ENCODE results near the gene CUL5.

The CUL5 gene

DNA sequence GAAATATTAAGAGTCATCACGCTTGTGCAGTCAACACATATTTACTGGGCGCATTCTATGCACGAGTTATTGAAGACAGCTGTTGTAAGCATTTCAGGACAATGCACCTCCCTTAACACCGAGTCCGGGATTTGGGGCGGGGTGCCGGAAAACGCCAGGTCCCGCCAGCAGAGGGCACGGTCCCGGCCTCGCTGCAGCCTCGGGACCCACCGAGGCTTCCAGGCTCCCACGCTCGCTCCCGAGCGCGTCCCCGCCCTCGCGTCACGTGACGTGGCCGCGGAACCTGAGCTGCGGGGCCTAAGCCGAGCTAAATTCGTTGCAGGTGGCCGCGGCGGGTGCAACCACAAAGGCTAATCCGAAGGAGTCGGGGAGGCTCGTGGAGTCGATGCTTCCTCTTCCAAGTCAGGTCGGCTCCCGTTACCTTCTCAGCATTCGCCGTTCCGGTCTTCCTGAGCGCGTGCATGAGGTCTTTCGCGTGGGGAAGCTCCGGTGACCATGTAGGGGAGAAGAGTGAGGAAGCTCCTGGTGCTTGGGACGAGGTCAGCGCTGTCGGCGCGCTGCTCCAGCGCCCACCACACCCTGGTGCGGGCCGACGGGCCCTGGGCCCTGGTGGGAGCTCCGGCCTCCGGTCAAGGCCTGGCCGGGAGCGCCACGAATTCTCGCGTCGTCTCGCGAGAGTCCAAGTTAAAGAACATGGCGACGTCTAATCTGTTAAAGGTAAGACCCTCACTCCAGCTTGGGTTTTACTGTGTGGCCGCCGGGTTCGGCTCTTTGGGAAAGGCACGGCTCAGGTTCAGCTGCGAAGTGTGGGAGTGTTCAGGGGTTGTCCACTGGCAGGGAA is at the start of gene CUL5:
Gene CUL5, plus strand, starts transcription at position 243 of the 841 bp plus-strand sequence. Its CDS starts 451 bp downstream, at position 694.
- peak; percentile 84 for DNase-seq (ENCODE audit: low read depth)

DNA sequence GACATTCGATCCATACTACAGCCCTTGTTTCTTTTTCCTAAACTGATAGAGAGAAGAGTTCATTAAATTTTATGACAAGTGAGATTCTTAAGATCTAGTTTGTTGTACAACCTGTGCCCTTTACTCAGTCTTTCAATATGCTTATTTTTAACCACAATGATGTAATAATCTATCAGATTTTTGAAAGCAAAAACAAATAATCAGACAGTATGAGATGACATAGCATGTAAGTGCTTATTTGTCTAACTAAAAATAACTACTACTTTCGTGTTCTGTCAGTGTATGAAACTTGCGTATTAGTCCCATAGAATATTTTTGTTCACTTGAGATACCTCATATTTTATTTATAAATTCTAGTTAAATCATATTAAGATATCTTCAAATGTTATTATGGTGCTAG is 47.2 kb upstream of the CUL5 start:
- no peak for DNase-seq (ENCODE audit: low read depth)

DNA sequence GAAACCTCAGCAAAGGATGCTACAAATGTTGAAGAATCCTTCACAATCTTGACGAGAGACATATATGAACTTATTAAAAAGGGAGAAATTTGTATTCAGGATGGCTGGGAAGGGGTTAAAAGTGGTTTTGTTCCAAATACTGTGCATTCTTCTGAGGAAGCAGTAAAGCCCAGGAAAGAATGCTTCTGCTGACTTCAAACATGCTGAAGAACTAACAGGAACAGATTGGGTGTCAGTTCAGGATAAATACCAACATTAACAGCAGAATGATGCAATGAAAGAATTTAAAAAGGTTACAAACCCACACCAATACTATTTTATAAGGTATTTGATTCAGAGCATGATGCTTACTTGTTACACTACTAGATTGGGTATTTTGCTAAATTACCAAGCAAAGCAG is 46.5 kb upstream of the CUL5 start:
- DNase-seq (ENCODE audit: low read depth) = no peak

DNA sequence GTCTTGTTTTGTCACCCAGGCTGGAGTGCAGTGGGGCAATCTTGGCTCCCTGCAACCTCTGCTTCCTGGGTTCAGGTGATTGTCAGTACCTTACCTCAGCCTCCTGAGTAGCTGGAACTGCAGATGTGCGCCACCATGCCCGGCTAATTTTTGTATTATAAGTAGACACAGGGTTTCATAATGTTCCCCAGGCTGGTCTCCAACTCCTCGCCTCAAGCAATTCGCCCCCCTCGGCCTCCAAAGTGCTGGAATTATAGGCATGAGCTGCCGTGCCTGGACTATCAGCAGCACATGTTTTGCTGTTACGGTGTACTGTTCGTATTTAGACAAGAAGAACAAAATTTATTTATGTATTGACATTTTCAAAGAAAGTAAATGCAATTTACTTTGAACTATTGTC is 45.6 kb upstream of the CUL5 start:
- no peak for DNase-seq (ENCODE audit: low read depth)

DNA sequence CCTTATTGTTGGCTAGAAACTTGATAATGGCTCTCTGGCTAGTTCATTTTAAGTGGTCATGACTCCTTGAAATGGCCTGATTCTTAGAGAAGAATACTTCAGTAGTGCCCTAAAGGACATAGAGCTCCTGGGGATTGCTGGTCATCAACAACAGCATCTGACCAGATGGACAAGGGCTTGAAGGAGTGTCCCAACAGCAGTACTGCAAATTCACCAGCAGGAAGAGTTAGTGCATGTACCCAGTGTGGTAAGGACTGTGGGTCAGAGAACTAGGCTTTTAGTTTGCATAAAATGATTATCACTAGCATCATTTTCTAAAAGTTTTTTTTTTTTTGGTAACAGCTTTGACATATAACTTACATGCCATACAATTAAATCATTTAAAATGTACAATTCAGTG is 39.5 kb upstream of the CUL5 start:
- DNase-seq (ENCODE audit: low read depth) = no peak

DNA sequence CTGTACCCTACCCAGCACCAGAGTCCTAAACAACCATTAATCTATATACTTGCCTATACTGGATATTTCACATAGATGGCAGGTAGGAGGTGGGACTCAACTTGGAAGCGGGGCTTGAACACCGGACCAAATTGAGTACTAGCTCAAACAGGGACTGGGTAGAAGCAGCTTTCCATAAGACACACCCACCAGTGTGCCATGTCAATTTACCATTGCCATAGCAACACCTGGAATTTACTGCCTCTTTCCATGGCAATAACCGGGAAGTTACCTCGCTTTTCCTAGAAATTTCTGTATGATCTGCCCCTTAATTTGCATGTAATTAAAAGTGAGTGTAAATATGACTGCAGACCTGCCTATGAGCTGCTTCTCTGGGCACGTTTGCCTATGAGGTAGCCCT is 38.6 kb upstream of the CUL5 start:
- no peak for DNase-seq (ENCODE audit: low read depth)

DNA sequence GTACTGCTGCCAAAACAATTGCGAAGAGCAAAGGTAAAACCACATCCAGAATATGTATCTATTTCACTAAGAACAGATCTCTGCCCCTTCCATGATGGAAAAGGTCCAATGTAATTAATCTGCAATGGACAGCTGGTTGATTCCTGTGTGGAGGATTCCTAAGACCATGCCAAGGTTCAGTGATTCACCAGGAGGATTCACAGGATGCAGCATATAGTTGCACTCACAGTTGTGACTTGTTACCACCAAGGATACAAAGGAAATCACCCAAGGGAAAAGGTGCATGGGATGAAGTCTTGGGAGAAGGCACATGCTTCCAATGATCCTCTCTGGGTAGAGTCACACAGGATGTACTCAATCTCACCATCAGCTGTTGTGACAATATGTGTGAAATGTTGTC is 35.1 kb upstream of the CUL5 start:
- DNase-seq (ENCODE audit: low read depth) = no peak

DNA sequence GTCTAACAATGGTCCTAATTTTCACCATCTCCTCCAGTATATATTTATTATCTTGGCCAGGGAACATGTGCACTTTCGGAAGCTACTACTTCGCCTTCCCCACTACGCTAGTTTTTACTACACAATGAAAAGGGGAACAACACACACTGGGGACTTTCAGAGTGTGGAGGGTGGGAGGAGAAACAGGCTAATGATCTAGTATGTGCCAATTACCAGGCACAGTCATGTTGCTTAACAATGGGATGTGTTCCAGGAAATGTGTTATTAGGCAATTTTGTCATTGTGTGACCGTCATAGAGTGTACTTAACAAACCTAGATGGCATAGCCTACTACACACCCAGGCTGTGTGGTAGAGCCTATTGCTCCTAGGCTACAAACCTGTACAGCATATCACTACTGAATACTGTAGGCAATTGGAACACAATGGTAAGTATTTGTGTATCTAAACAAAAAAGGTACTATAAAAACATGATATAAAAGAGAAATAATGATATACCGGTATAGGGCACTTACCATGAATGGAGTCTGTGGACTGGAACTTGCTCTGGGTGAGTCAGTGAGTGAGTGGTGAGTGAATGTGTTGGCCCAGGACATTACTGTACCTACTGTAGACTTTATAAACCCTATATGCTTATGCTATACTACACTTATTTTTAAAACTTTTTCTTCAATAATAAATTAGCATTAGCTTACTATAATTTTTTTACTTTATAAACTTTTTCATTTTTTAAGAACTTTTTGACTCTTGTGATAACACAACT is 20.1 kb upstream of the CUL5 start:
- DNase-seq (ENCODE audit: low read depth) = no peak

DNA sequence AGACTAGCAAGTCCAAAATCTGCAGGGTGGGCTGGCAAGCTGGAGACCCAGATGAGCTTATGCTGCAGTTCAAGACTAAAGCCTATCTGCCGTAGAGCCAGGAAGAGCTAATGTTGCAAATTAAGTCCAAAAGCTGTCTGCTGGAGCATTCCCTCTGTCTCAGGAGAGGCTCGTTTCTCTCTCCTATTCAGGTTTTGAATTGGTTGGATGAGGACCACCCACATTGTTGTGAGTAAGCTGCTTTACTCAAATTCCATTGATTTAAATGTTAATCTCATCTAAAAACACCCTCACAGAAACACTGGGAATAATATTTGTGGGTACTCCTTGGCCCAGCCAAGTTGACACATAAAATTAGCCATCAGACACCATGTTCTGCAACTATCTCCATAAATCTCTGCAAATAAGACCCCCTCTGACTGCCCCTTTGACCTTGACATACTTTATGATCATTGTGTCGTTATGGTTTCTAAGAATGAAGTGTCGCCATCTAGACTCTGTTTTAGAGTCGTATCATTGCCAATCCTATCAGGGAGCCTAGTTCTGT is 16.8 kb upstream of the CUL5 start:
- DNase-seq (ENCODE audit: low read depth) = no peak

DNA sequence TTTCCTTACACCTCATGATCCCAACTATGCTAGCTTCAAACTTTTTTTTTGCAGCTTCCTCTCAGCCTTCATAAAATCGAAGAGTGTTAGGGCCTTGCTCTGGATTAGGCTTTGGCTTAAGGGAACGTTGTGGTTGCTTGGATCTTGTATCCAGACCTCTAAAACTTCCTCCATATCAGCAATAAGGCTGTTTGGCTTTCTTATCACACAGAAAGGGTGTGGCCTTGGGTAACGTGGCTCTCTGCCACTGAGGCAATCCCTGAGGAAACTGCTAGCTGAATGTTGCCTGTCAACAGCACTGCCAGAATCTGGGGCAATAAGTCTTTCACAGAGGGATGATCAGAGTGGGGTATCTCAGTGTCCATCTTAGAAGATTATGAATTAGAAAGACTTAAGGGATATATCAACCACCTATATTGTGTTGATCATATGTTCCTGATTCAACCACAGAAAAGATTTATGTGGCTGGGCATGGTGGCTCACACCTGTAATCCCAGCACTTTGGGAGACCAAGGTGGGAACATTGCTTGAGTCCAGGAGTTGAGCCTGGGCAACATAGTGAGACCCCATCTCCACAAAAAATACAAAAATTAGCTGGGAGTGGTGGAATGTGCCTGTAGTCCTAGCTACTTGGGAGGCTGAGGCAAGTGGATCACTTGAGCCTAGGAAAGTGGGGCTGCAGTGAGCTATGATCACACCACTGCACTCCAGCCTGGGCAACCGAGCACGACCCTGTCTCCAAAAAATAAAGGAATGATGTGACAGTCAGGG is 12.5 kb upstream of the CUL5 start:
- no peak for DNase-seq (ENCODE audit: low read depth)

DNA sequence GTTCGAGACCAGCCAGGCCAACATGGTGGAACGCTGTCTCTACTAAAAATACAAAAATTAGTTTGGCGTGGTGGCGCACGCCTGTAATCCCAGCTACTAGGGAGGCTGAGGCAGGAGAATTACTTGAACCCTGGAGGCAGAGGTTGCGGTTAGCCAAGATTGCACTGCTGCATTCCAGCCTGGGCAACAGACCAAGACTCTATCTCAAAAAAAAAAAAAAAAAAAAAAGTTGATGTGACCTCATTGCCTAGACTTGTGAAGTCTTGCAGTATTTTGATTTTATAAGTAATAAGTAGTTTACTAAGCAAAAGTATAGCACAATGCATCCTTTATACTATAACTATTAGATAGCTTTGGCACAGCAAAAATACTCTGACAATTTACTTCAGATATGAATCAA is 9.9 kb upstream of the CUL5 start:
- DNase-seq (ENCODE audit: low read depth) = no peak

DNA sequence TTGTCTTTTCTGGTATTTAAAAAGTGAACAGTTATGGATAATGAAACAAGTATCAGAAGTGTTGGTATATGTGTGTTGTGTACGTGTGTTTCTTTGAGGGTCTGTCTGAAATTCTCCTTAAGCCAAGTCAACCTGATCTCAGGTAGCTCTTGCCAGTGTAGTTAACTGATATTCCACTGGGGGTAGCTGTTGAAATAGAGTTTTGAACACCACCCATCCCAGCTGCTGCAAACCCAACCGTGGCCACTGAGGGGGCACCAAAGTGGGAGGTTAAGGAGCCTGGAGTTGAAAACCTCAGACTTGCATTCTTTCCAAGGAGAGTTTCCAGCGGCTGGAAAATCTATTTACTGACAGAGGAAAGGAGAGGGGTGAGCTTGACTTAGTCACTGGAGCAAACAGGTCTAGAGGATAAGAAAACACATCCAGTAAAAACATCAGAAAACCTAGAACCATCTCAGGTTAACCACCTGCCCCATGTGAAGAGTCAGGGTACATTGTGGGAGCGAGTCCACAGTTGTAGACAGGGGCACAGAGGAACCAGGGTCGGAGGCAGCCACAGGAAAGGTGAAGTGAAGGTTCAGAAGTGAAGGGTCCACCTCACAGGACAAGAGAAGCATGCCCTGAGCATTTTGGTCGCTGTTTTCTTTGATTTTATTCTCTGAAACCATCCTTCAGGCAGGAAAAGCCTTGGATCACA is 8.8 kb upstream of the CUL5 start:
- DNase-seq (ENCODE audit: low read depth) = no peak

DNA sequence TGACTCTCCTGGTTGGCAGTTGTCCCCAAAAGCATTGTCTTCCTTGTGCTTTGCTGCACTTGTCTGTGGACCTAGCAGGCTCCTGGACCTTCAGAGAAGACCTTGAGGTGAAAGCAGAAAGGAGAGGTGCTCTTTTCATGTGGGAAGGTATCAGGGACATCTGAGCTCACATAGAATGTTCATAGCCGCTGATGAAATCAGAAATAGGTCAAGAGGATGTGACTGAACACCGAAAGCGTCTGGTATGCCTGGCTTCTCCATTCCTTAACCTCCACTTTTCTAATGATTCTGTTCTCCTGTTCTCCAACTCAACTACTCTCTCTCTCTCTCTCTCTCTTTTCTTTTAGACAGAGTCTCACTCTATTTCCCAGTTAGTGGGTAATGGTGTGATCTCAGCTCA is 6.2 kb upstream of the CUL5 start:
- no peak for DNase-seq (ENCODE audit: low read depth)

DNA sequence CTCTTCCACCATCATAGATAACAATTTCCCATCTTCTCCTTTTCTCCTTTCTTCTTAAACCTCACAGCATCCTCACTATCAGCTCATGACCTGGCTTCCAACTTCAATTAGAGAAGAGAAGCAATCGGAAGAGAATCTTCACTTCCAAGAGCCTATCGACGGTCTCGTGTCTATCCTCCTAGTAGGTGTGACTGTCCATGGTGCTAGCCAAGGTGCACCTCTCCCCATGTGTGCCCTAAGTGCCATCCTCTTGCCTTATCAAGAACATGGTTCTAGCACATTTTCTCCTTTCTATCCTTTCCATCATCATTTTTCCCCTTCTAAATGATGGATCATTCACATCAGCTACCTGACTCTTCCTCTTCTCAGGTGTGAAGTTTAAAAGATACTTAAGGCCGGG is 5.1 kb upstream of the CUL5 start:
- no peak for DNase-seq (ENCODE audit: low read depth)

DNA sequence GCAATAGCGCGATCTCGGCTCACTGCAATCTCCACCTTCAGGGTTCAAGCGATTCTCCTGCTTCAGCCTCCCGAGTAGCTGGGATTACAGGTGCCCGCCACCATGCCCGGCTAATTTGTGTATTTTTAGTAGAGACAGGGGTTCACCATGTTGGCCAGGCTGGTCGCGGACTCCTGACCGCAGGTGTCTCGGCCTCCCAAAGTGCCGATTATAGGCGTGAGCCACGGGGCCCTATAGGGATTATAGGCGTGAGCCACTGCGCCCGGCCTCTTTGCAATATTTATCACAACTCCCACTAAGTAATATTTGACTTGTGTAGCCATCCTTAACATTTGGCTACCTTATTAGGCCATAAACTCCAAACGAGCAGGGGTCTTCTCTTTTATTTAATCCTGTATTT is 879 bp upstream of the CUL5 start:
- DNase-seq (ENCODE audit: low read depth) = no peak

DNA sequence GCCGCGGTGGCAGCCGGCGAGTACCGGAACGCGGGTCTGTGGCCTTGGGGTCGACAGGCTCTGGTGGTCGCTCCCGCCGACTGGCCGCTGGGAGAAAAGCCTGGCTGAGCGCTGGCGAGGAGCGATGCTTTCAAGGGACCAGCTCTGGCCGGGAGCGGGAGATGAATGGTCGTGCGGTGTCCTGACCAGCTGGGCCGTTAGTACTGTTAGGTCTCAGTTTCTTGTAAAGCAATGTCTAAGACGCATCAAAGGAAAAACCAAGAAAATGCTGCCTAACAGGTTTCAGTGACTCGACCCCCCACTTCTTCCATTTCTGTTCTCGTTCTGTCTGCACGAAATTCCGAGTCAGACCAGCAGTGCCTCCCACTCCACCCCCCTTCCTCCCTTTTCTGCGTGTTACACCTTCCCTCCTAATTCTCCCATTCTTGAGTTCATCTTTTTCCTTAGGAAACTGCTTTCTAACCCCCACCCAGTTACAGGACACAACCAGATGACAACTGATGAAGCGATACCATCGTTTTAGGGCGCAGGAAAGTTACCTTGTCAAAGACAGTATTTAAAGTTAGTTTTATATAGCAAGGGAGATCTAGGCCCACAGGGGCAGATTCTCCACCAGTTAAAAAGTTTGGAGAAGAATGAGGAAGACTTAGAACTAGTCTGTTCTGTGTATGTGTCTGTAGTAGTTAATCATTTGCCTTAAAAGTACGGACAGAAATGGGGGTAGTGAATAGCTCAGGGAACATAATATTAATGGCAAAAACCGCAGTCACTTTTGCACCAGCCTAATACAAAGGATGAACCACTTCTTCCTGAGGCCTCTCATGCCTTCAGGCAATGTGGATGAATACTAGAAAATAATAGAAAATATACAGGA is 1.0 kb downstream of the CUL5 start:
- no peak for DNase-seq (ENCODE audit: low read depth)

DNA sequence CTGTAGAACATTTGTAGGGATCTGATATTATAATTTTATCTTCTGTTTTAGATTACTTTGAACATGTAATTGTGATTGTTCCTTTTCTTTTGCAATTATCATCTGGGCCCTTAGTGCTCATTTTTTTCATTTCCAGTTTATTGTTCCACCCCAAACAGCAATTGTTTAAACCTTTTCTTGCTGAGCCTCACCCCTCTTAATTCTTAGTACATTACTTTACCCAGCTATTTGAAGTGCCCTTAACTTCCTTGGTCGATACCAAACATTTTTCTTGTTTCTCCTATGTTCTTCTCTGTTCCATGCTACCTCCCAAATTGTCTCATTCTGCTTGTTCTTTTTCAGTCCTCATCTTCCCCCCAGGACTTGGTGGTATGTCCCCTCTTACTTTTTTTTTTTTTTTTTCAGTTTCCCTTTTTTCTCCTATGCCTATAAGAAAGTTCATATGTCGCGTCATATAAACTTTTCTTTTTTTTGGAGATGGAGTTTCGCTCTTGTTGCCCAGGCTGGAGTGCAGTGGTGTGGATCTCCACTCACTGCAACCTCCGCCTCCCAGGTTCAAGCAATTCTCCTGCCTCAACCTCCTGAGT is 3.5 kb downstream of the CUL5 start:
- no peak for DNase-seq (ENCODE audit: low read depth)

DNA sequence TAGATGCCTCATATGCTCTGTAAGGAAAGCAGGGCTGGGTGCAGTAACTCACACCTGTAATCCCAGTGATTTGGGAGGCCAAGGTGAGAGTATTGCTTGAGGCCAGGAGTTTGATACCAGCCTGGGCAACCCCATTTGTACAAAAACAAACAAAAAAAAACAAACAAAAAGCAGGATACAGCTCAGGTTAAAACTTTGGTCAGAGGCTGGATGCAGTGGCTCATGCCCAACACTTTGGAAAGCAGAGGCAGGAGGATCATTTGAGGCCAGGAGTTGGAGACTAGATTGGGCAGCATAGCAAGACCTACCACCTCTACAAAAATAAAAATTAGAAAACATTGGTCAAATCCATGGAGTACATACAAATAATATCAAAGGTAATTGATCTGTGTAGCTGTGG is 7.9 kb downstream of the CUL5 start:
- DNase-seq (ENCODE audit: low read depth) = no peak

DNA sequence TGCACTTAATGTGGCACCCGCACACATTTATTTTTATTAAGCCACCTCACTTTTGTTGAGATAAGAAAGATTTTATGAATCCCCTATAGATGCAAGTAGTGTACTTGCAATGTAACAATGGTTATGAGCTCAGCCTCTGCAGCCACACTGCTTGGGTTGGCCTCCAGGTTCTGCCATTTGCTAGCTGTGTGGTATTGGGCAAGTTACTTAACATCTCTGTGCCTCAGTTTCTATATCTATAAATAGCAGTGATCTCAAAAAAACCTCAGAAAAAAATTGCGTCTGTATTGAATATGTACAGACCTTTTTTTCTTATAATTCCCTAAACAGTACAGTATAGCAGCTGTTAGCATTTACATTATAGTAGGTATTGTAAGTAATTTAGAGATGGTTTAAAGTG is 10.0 kb downstream of the CUL5 start:
- no peak for DNase-seq (ENCODE audit: low read depth)

DNA sequence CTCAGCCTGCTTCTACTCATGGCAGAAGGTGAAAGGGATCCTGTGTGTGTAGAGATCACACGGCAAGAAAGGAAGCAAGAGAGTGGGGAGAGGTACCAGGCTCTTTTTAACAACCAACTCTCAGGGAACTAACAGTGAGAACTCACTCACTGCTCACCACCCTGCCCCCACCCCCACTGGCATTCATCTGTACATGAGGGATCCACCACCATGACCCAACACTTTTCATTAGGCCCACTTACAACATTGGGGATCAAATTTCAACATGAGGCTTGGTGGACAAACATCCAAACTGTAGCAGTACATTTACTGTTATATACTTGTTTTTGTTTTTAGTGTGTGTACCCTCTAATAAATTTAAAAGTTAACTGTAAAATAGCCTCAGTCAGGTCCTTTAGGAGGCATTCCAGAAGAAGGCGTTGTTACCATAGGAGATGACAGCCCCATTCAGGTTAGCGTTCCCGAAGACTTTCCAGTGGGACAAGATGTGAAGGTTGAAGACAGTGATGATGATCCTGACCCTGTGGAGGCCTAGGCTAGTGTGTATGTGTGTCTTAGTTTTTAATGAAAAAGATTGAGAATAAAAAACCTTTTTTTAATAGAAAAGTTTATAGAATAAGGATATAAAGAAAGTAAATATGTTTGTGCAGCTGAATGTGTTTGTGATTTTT is 11.3 kb downstream of the CUL5 start:
- DNase-seq (ENCODE audit: low read depth) = no peak

Measured in activated T-helper 1 cell treated with Interleukin-2 at 50 U/mL for 16 hours (primary cell).